Type B pancreatic cell (in vitro differentiated cells): ENCODE results near the gene RPS26. TPM values are rescaled to one million over a fixed set of nuclear protein-coding genes. Genes with fewer than 3 reads are reported as not detected.
A peak's percentile ranks its signal among the peaks of the same experiment; 100 is the strongest.
"Not testable (repeated sequence)": the region's sequence is repeated elsewhere in the genome, so short reads cannot be mapped to it uniquely, and the experiment has no call there.

ENCODE experiments used
- DNase-seq: peaks from one replicate; pipeline ENCODE4 v3.0.0; 2021; ENCODE audit warnings: mixed read lengths; ENCODE audit not compliant: unreplicated experiment; ENCODE audit errors: extremely low spot score
- H3K27ac Mint-ChIP-seq: 2 replicates; pipeline ENCODE4 v1.8.0; 2021; ENCODE audit warnings: mild to moderate bottlenecking, mixed read lengths
- H3K27me3 Mint-ChIP-seq: 2 replicates; pipeline ENCODE4 v1.8.0; 2021; ENCODE audit warnings: mixed read lengths
- H3K36me3 Mint-ChIP-seq: 2 replicates; pipeline ENCODE4 v1.8.0; 2021; ENCODE audit warnings: mixed read lengths
- H3K4me1 Mint-ChIP-seq: one replicate; pipeline ENCODE4 v1.8.0; 2021; ENCODE audit warnings: mixed read lengths; ENCODE audit not compliant: unreplicated experiment
- H3K4me3 Mint-ChIP-seq: 2 replicates; pipeline ENCODE4 v1.8.0; 2021; ENCODE audit warnings: mild to moderate bottlenecking, mixed read lengths
- H3K9me3 Mint-ChIP-seq: 2 replicates; pipeline ENCODE4 v1.8.0; 2021; ENCODE audit warnings: mixed read lengths
- CTCF ChIP-seq: fragments of 200-600 bp; sonication (generic); conservative IDR thresholded peaks from 2 replicates; pipeline ENCODE4 v1.5.0; 2021; ENCODE audit warnings: antibody characterized with exemption, mild to moderate bottlenecking
- total RNA-seq: library from RNA; stranded (reverse); gene quantifications from 2 replicates; pipeline ENCODE4 v1.2.1, GENCODE V29; 2021; ENCODE audit warnings: low replicate concordance

The RPS26 gene
- total RNA-seq, 1 donor from 2014 or later, result 20.2 TPM

GRCh38 chr12:56040963-56041551 lies 661 bp upstream of the RPS26 start:
- Mint-ChIP-seq H3K9me3 (no peaks in the 10 kb centered on the region), H3K36me3 (peaks cover 18% of the 10 kb centered on the region), H3K4me3 (peak overlapping the region; percentile 98), H3K27me3 (no peaks in the 10 kb centered on the region), H3K4me1 (peaks cover 24% of the 10 kb centered on the region), H3K27ac (peak overlapping the region; percentile 96)
- no peak for TF ChIP-seq CTCF
- DNase-seq, result no peak

- Mint-ChIP-seq H3K4me3 (peak overlapping the region; percentile 98), H3K36me3 (peaks cover 17% of the 10 kb centered on the region), H3K27ac (peak overlapping the region; percentile 96), H3K4me1 (peaks cover 27% of the 10 kb centered on the region)
- not testable (repeated sequence) for H3K27me3 Mint-ChIP-seq, DNase-seq, H3K9me3 Mint-ChIP-seq
Measured at GRCh38 chr12:56042430-56042813, 704 bp downstream of the RPS26 start.

GRCh38 chr12:56042843-56043242 lies 1.1 kb downstream of the RPS26 start:
- Mint-ChIP-seq H3K27me3 (no peaks in the 10 kb centered on the region), H3K4me3 (peak overlapping the region; percentile 98), H3K36me3 (peaks cover 17% of the 10 kb centered on the region), H3K9me3 (no peaks in the 10 kb centered on the region), H3K4me1 (peaks cover 27% of the 10 kb centered on the region), H3K27ac (peak overlapping the region; percentile 96)
- DNase-seq, result no peak
- TF ChIP-seq CTCF, result no peak

- H3K27me3 Mint-ChIP-seq, result no peaks in the 10 kb centered on the region
- no peak for DNase-seq
- H3K4me3 Mint-ChIP-seq, result no peak overlapping the region
- no peak for TF ChIP-seq CTCF
- H3K36me3 Mint-ChIP-seq, result peaks cover 17% of the 10 kb centered on the region
- peak overlapping the region; percentile 42 for H3K27ac Mint-ChIP-seq
- H3K9me3 Mint-ChIP-seq, result no peaks in the 10 kb centered on the region
- H3K4me1 Mint-ChIP-seq, result peaks cover 20% of the 10 kb centered on the region
Measured at GRCh38 chr12:56046027-56046780, 4.5 kb downstream of the RPS26 start.

GRCh38 chr12:56053407-56053893 lies 11.7 kb downstream of the RPS26 start:
- H3K4me3 Mint-ChIP-seq, result no peak overlapping the region
- no peak for TF ChIP-seq CTCF
- no peaks in the 10 kb centered on the region for H3K4me1 Mint-ChIP-seq
- no peaks in the 10 kb centered on the region for H3K27me3 Mint-ChIP-seq
- no peak overlapping the region for H3K27ac Mint-ChIP-seq
- H3K36me3 Mint-ChIP-seq, result no peaks in the 10 kb centered on the region
- no peaks in the 10 kb centered on the region for H3K9me3 Mint-ChIP-seq
- DNase-seq, result no peak

GRCh38 chr12:56059964-56060363 lies 18.2 kb downstream of the RPS26 start:
- not testable (repeated sequence) for H3K4me1 Mint-ChIP-seq, DNase-seq

More at GRCh38 chr12:56059964-56060363, 18.2 kb downstream of the RPS26 start:
- not testable (repeated sequence) for H3K27me3 Mint-ChIP-seq, H3K4me3 Mint-ChIP-seq, H3K36me3 Mint-ChIP-seq, H3K9me3 Mint-ChIP-seq, H3K27ac Mint-ChIP-seq
